Measurements from ENCODE around the gene TTC39B. TPM values are rescaled to one million over a fixed set of nuclear protein-coding genes. Genes with fewer than 3 reads are reported as not detected.

Gene TTC39B
- total RNA-seq, 6 donors from 2014 or later = 16.7 to 35.7 (median 29.9) TPM

DNA sequence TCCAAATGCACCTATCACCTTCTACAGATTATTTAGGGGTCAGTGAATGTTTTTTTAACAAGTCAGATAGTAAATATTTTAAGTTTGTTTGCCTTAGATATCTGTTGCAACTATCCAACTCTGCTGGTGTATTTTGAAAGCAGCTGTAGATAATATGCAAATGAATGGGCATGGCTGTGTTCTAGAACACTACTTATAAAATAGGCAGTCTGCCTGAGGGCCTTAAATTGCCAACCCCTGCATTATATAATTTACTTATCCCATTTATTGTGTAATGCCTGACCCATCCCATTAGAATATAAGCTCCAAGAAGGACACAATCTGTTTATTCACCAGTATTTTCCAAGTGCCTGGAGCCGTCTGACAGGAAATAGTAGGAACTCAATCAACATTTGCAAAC, 149.0 kb downstream of the TTC39B start:
- no peak for TF ChIP-seq POLR2A (IDR thresholded peaks at IDR 0.05)
- no peak for TF ChIP-seq EP300 (IDR thresholded peaks at IDR 0.05)
- TF ChIP-seq, protein P1, sequence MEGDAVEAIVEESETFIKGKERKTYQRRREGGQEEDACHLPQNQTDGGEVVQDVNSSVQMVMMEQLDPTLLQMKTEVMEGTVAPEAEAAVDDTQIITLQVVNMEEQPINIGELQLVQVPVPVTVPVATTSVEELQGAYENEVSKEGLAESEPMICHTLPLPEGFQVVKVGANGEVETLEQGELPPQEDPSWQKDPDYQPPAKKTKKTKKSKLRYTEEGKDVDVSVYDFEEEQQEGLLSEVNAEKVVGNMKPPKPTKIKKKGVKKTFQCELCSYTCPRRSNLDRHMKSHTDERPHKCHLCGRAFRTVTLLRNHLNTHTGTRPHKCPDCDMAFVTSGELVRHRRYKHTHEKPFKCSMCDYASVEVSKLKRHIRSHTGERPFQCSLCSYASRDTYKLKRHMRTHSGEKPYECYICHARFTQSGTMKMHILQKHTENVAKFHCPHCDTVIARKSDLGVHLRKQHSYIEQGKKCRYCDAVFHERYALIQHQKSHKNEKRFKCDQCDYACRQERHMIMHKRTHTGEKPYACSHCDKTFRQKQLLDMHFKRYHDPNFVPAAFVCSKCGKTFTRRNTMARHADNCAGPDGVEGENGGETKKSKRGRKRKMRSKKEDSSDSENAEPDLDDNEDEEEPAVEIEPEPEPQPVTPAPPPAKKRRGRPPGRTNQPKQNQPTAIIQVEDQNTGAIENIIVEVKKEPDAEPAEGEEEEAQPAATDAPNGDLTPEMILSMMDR (IDR thresholded peaks at IDR 0.05) = no peak
- TF ChIP-seq POLR2AphosphoS5 (IDR thresholded peaks at IDR 0.05) = no peak
- no peak overlapping the region for H3K4me3 ChIP-seq
- ATAC-seq (ENCODE audit: low FRiP score in 2 of 2) = no peak
- peaks cover 0 to 6% (median 0%) of the 10 kb centered on the region in 4 donors for H3K4me1 ChIP-seq
- no peaks in the 10 kb centered on the region for H3K36me3 ChIP-seq
- no peak overlapping the region for H3K27ac ChIP-seq
- 50 to 86% methylated on average over 1 of the region's 1 CpG for WGBS, 2 donors
- H3K27me3 ChIP-seq = no peaks in the 10 kb centered on the region
- no peaks in the 10 kb centered on the region for H3K9me3 ChIP-seq
- no peak for DNase-seq

DNA sequence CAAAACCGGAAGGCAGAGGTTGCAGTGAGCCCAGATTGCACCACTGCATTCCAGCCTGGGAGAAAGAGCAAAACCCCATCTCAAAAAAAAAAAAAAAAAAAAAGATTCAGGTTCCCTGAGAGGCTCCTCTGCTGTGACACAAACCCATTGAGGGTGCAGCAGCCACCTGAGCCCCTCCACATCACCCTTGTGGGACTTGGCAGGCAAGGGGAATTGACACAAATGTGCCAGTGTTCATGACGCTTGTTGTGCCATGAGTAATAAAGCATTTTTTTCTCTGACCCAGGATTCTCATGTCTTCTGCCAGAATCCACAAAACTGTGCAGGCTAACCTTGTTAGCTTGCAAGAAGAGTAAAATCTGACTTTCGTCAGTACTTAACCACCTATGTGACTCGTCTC, 149.6 kb downstream of the TTC39B start:
- no peaks in the 10 kb centered on the region for H3K9me3 ChIP-seq
- ATAC-seq (ENCODE audit: low FRiP score in 2 of 2) (no peak), DNase-seq (no peak)
- H3K36me3 ChIP-seq = no peaks in the 10 kb centered on the region
- no peaks in the 10 kb centered on the region for H3K27me3 ChIP-seq
- no peak for TF ChIP-seq EP300 (IDR thresholded peaks at IDR 0.05)
- TF ChIP-seq POLR2AphosphoS5 (IDR thresholded peaks at IDR 0.05) = no peak
- TF ChIP-seq POLR2A (IDR thresholded peaks at IDR 0.05) = no peak
- TF ChIP-seq, protein P1 (IDR thresholded peaks at IDR 0.05) = no peak
- no peak overlapping the region for H3K4me3 ChIP-seq
- WGBS, 2 donors = 63 to 78% methylated on average over 4 of the region's 4 CpGs
- no peak overlapping the region for H3K27ac ChIP-seq
- H3K4me1 ChIP-seq = peaks cover 0 to 6% (median 0%) of the 10 kb centered on the region in 4 donors

DNA sequence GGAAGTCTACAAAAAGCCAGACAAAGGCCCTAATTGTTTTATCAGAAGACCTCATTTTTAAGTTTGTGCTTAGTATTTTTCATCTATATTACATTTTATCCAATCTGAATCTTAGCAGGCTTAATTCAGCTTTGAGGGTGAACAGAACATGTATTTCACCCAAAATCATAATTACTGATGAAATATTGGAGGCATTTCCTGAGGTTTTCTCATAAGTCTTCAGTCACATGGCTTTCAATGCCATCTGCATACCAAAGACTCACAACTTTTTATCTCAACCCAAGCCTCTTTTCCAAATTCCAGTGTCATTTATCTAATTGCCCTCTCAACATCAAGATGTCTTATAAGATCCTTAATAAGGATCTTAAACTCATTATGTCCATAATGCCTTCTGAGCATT, 150.8 kb downstream of the TTC39B start:
- Histone ChIP-seq H3K27me3 (no peaks in the 10 kb centered on the region), H3K36me3 (no peaks in the 10 kb centered on the region), H3K4me3 (no peak overlapping the region), H3K27ac (no peak overlapping the region), H3K4me1 (peaks cover 0 to 6% (median 0%) of the 10 kb centered on the region in 4 donors), H3K9me3 (no peaks in the 10 kb centered on the region)
- ATAC-seq (ENCODE audit: low FRiP score in 2 of 2) (no peak), DNase-seq (no peak)
- no peak for TF ChIP-seq POLR2A (IDR thresholded peaks at IDR 0.05)
- TF ChIP-seq POLR2AphosphoS5 (IDR thresholded peaks at IDR 0.05) = no peak
- TF ChIP-seq, protein P1 (IDR thresholded peaks at IDR 0.05) = no peak

DNA sequence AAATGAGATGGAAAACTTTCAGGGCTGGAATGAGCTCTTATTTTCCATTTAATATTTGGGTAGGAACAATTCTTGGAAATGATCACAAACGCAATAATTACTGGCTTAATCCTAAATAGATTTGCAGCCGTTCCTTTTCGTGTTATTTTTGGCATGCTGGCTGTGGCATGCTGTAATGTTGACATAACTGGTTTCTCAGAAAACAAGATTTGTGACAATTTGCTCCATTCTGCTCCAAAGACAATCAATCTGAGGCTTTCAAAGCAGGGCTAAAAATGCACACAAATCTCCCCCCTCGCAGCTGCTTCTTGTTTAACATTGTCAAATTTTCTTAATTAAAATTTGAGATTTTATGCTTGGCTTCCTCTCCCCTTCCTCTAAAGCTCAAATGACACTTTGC, 151.2 kb downstream of the TTC39B start:
- WGBS, 2 donors = 13 to 16% methylated on average over 4 of the region's 4 CpGs
- no peaks in the 10 kb centered on the region for H3K27me3 ChIP-seq
- peaks cover 0 to 6% (median 0%) of the 10 kb centered on the region in 4 donors for H3K4me1 ChIP-seq
- no peaks in the 10 kb centered on the region for H3K36me3 ChIP-seq
- H3K27ac ChIP-seq = no peak overlapping the region
- TF ChIP-seq EP300 (IDR thresholded peaks at IDR 0.05) (no peak), POLR2A (IDR thresholded peaks at IDR 0.05) (no peak), POLR2AphosphoS5 (IDR thresholded peaks at IDR 0.05) (no peak)
- TF ChIP-seq, protein P1 (IDR thresholded peaks at IDR 0.05) = no peak
- DNase-seq = no peak
- no peak overlapping the region for H3K4me3 ChIP-seq
- H3K9me3 ChIP-seq = no peaks in the 10 kb centered on the region
- ATAC-seq (ENCODE audit: low FRiP score in 2 of 2) = peak in 1 of 2 donors; percentile 62

DNA sequence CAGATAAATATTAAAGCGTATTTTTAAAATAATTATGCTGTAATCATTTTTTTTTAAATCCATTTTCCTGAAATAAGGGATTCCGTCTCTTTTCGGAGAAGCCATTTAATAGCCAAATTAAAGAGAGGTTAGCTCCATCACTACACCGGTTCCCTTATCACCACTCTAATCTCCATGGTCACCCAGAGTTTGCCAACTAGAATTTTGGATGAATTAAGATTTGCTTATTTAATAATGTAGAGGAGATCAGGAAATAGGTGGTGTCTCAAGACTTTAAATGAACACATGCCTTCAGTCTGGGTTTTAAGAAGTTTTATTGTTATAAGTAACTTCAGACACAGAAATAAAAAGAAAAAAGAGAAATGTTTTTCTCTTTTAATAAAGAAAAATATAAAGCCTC, 151.7 kb downstream of the TTC39B start:
- DNase-seq = no peak
- no peaks in the 10 kb centered on the region for H3K36me3 ChIP-seq
- no peak overlapping the region for H3K27ac ChIP-seq
- no peaks in the 10 kb centered on the region for H3K27me3 ChIP-seq
- 55% methylated on average over 4 of the region's 4 CpGs for WGBS, 2 donors
- H3K4me3 ChIP-seq = no peak overlapping the region
- ATAC-seq (ENCODE audit: low FRiP score in 2 of 2) = no peak
- H3K4me1 ChIP-seq = peaks cover 0 to 6% (median 0%) of the 10 kb centered on the region in 4 donors
- H3K9me3 ChIP-seq = no peaks in the 10 kb centered on the region
- TF ChIP-seq POLR2A (IDR thresholded peaks at IDR 0.05) (no peak), EP300 (IDR thresholded peaks at IDR 0.05) (no peak)
